ENCODE measurements around the gene SIL1.

Gene SIL1

GRCh38 chr5:139068494-139069151 lies 129.5 kb downstream of the SIL1 start:
- ChIA-PET CTCF (interaction anchor here (0.7 kb wide), 1 partner anchor 194 kb away, joined by 3 read pairs; no protein-coding TSS in a partner anchor), POLR2A (ENCODE audit: low non-redundant PET) (no interaction called here)
- TF ChIP-seq CTCF (conservative IDR thresholded peaks at IDR 0.05; ENCODE audit: low read depth), result no peak
- H3K27ac ChIP-seq, result no peak overlapping the region
- no peak for DNase-seq (ENCODE audit: low spot score)

GRCh38 chr5:139068060-139068459 lies 130.1 kb downstream of the SIL1 start:
- DNase-seq (ENCODE audit: low spot score), result no peak
- TF ChIP-seq CTCF (conservative IDR thresholded peaks at IDR 0.05; ENCODE audit: low read depth), result no peak
- CTCF ChIA-PET, result interaction anchor here (0.6 to 0.7 kb wide), 2 partner anchors 29 to 195 kb away, joined by 3 read pairs; no protein-coding TSS in a partner anchor
- POLR2A ChIA-PET (ENCODE audit: low non-redundant PET), result no interaction called here
- H3K27ac ChIP-seq, result no peak overlapping the region

GRCh38 chr5:139065306-139065705 lies 132.9 kb downstream of the SIL1 start:
- POLR2A ChIA-PET (ENCODE audit: low non-redundant PET), result no interaction called here
- no peak overlapping the region for H3K27ac ChIP-seq
- no peak for TF ChIP-seq CTCF (conservative IDR thresholded peaks at IDR 0.05; ENCODE audit: low read depth)
- CTCF ChIA-PET, result interaction anchor here (0.7 kb wide), 1 partner anchor 275 kb away, joined by 3 read pairs; no protein-coding TSS in a partner anchor
- DNase-seq (ENCODE audit: low spot score), result no peak

GRCh38 chr5:139064613-139065012 lies 133.6 kb downstream of the SIL1 start:
- DNase-seq (ENCODE audit: low spot score), result peak; percentile 37
- POLR2A ChIA-PET (ENCODE audit: low non-redundant PET), result no interaction called here

DNA sequence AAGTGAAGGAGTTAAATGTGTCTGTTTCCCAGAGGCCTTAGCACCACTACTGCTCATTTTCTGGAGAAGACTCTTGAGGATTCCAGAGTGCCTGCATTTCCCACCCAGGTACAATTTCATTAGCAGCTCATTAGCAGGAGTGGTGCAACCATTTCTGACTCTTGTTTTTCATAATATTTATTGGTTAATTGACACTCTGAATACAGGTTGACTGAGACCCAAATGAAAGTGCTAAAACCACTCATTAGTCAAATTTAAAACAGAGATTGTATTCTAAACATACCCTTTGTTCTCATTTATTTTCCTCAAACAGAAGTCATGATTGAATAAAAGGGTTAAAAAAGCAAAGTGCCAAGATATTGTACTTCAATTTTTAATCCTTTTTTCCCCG lies 134.5 kb downstream of the SIL1 start:
- CTCF ChIA-PET, result interaction anchor here (0.6 kb wide), 1 partner anchor 300 kb away, joined by 3 read pairs; no protein-coding TSS in a partner anchor
- POLR2A ChIA-PET (ENCODE audit: low non-redundant PET), result no interaction called here
- no peak for TF ChIP-seq CTCF (conservative IDR thresholded peaks at IDR 0.05; ENCODE audit: low read depth)
- H3K27ac ChIP-seq, result no peak overlapping the region
- no peak for DNase-seq (ENCODE audit: low spot score)

More at GRCh38 chr5:139064613-139065012, 133.6 kb downstream of the SIL1 start:
- CTCF ChIA-PET, result interaction anchor here (0.5 to 0.6 kb wide), 2 partner anchors 14 to 454 kb away, joined by 3 to 4 read pairs; no protein-coding TSS in a partner anchor
- no peak overlapping the region for H3K27ac ChIP-seq
- TF ChIP-seq CTCF (conservative IDR thresholded peaks at IDR 0.05; ENCODE audit: low read depth), result no peak

GRCh38 chr5:139062910-139063663 lies 135.1 kb downstream of the SIL1 start:
- ChIA-PET POLR2A (ENCODE audit: low non-redundant PET) (interaction anchor here (0.5 kb wide), 1 partner anchor 147 kb away, joined by 3 read pairs; no protein-coding TSS in a partner anchor), CTCF (interaction anchor here (0.6 kb wide), 1 partner anchor 299 kb away, joined by 3 read pairs; no protein-coding TSS in a partner anchor)
- no peak for TF ChIP-seq CTCF (conservative IDR thresholded peaks at IDR 0.05; ENCODE audit: low read depth)
- DNase-seq (ENCODE audit: low spot score), result no peak
- no peak overlapping the region for H3K27ac ChIP-seq

Measured in RWPE1 (cell line).